NCI-H2081 treated with DMSO at 0.1 percent for 48 hours (cell line): Measurements from ENCODE around the gene CHIT1.
"Not testable (repeated sequence)": the region's sequence is repeated elsewhere in the genome, so short reads cannot be mapped to it uniquely, and the experiment has no call there.

ENCODE experiments used
- DNase-seq: peaks from one replicate; lab custom pipeline; 2025; lab: John Stamatoyannopoulos, UW

Gene CHIT1

DNA sequence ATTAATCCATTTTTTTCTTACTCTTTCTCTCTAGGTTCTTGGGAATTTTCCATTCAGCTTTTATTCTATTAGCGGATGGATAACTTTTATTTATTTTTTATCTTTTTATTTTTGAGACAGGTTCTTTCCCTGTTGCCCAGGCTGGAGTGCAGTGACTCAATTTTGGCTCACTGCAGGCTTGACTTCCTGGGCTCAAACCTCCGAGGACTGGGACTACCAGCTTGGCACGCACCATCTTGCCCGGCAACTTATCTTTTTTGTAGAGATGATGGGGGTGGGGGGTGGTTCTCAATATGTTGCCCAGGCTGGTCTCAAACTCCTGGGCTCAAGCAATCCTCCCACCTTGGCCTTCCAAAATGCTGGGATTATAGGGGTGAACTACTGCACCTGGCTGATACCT lies 36.1 kb upstream of the CHIT1 start:
- no peak for DNase-seq

DNA sequence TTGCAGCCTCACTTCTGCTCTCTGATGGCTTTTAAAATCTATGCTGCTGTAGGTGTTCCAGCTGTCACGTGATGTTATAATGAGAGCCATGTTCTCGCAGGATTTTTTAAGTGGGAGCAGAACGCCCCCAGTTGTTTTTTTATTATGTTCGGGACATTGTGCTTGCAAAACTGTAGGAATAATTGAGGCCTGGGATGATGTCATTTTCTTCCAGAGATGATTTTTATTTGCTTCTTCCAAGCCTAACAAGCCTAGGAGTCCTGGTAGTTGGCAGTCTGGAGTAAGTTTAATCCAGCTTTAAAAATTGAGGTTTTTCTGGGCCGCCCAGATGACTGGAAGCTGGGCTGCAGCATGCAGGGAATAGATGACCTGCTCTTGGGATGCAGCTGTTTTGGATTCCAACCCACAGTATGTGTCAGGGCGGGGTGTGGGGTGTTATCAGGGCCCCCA lies 34.6 kb upstream of the CHIT1 start:
- no peak for DNase-seq

DNA sequence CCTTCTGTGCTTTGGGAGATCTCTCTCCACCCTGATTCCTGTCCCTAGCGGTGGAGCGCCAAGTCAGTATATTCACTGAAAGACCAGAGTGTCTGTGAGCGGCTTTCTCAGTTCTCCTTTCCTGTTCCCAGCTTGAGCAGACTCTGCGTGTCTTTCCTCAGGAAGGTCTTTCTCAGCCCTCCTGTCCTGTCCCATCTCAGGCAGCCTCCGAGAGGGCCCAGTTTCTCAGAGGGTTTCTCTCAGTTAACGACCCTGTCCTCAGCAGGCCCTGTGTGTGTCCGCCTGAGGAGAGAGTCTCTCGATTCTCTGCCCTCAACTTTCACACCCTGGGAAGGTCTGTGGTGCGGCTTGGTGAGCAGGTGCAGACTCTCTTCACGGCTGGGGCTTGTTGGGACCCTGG lies 34.0 kb upstream of the CHIT1 start:
- no peak for DNase-seq

DNA sequence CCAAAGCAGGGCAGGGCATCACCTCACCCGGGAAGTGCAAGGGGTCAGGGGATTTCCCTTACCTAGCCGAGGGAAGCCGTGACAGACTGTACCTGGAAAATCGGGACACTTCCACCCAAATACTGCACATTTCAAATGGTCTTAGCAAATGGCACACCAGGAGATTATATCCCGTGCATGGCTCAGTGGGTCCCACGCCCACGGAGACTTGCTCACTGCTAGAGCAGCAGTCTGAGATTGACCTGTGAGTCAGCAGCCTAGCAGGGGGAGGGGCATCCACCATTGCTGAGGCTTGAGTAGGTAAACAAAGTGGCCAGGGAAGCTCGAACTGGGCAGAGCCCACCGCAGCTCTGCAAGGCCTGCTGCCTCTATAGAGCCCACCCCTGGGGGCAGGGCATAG lies 27.2 kb upstream of the CHIT1 start:
- not testable (repeated sequence) for DNase-seq

DNA sequence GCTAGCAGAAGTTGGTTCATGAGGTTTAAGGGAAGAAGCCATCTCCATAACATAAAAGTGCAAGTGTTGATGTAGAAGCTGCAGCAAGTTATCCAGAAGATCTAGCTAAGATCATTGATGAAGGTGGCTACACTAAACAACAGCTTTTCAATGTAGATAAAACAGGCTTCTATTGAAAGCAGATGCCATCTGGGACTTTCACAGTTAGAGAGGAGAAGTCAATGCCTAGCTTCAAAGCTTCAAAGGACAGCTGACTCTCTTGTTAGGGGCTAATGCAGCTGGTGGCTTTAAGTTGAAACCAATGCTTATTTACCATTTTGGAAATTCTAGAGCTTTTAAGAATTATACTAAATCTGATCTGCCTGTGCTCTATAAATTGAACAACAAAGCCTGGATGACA lies 25.3 kb upstream of the CHIT1 start:
- not testable (repeated sequence) for DNase-seq

DNA sequence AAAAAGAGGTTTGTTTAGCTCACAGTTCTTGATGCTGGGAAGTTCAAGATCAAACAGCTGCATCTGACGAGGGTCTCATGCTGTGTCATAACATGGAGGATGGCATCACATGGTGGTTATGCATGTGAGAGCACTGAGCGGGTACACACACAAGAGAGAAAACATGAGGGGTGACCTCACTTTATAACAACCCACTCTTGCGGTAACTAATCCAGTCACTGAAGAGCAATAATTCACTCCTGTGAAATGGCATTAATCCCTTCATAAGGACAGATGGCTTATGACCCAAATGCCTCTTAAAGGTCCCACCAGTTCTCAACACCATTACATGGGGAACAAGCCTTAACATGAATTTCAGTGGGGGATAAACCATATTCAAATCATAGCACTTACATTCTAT lies 23.2 kb upstream of the CHIT1 start:
- no peak for DNase-seq

DNA sequence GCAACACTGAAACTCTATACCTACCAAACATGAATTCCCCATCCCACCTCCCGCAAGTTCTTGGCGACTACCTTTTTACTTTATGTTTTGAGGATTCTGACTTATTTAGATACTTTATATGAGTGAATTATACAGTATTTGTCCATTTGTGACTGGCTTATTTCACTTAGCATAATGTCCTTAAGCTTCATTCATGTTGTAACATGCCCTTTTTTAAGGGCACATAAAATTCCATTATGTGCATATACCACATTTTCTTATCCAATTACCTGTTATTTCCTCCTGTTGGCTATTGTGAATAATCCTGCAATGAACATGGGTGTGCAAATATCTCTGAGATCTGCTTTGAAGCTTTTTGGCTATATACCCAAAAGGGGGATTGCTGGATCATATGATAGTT lies 22.0 kb upstream of the CHIT1 start:
- no peak for DNase-seq

DNA sequence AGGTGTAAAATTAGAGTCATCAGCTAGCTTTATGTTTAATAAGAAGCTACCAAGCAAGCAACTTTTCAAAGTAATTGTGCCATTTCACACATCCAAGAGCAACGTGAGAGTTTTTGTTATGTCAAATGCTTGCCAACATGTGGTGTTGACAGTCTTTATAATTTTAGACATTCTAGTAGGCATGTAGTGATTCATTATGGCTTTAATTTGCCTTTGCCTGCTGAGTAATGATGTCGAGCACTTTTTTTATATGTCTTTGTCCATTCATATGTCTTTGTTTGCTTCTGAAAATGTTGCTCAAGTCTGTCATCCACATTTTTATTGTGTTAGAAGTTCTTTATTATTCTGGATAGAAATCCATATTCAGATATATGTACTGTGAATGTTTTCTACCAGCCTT lies 21.4 kb upstream of the CHIT1 start:
- no peak for DNase-seq

DNA sequence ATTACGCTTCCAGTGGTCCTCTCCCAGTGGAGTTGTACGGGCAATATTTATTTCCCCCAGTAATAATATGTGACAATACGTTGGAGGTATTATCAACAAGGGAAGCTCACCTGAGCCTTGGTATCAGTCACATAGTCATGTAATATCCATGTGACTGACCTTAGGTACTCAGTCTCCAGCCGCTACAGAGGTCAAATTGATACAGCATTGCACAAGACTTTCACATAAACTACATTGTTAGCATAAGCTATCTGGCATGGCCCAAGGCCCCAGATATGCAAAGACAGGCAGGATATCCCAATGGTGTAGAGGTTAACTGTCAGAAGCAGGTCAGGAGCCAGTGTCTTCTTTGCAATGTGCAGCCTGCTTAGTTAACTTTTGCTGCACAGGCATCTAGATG lies 15.3 kb upstream of the CHIT1 start:
- no peak for DNase-seq

DNA sequence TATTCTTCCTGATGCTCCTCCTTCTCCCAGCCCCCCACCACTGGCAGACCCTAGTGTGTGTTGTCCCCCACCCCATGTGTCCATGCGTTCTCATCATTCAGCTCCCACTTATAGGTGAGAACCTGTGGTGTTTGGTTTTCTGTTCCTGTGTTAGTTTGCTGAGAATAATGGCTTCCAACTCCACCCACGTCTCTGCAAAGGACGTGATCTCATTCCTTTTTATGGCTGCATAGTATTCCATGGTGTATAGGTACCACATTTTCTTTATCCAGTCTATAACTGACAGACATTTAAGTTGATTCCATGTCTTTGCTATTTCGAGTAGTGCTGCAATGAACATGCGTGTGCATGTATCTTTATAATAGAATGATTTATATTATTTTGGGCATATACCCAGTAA lies 12.2 kb upstream of the CHIT1 start:
- not testable (repeated sequence) for DNase-seq

DNA sequence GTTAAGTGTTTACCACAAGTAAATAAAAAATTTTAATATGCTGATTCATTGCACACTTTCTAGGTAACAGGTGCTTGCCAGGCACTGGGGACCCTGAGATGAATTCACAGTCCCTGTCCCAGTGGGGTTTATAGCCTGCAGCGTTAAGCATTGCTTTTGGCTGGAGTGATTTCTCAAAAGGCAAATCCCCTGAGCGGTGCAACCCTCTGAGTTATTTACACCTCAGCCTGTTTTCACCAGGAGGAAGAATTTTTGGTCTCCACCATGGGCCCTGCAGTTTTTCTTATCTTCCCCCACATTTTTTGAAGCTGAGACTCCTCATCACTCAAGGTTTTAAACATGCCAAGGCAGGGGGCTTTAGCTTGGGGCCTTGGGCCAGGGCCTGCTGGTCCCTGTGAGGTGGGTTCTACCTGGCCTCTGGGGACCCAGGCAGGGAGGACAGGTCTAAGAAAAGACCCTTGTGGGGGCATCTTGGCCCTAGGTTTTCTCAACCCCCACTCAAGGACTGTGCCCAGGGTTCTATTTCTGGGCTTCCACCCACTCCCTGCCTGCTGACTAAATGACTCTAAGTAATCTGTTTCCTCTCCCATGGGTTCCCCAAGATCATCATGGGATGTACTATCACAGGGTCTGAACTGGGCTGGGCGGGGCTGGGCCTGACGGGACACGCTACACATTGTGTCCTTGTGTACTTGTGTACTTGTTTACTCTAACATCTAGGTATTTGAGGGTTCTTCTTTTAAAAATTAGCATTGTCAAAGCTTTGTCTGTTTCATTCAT lies 10.2 kb upstream of the CHIT1 start:
- no peak for DNase-seq

DNA sequence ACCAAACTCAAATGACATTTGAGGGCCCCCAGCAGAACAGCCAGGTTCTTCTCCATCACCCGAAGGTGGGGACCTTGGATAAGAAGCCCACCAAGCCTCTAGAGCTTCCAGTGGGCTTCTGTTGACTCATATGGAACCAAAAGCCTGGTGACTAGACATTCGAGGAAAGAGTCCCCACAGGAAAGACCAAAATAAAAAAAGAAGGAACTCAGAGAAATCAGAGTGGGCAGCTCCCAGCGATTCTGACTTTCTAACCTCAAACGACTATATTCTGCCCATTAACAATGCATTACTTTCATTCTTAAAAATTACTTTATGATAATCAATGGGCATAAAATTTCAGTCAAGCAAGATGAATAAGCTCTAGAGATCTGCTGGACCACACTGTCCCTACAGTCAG lies 9.6 kb upstream of the CHIT1 start:
- DNase-seq: no peak

DNA sequence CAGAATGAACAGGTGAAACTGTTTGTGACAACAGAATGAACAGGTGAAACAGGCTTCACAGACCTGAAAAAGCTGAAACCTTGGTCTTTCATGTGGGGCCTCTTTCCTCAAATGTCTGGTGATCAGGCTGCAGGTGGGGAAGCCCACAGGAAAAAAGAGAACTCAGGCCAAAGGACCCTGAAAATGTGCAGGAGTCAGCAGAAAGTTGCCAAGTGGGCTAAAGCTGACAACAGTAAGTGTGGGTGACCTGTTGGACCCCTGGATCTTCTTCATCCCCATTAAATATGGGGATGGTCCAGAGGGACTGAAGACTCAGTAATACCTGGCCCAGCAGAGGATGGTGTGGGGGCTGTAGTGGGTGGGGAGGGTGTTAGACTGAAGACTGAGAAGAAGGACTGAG lies 9.1 kb upstream of the CHIT1 start:
- no peak for DNase-seq

DNA sequence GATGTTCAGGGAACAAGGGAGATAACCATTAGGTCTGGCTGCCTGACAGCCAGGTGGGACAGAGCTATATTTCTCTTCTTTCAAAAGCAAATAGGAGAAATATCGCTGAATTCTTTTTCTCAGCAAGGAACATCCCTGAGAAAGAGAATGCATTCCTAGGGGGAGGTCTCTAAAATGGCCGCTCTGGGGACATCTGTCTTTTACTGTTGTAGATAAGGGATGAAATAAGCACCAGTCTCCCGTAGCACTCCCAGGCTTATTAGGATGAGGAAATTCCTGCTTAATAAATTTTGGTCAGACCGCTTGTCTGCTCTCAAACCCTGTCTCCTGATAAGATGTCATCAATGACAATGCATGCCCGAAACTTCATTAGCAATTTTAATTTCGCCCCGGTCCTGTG lies 5.4 kb upstream of the CHIT1 start:
- not testable (repeated sequence) for DNase-seq

DNA sequence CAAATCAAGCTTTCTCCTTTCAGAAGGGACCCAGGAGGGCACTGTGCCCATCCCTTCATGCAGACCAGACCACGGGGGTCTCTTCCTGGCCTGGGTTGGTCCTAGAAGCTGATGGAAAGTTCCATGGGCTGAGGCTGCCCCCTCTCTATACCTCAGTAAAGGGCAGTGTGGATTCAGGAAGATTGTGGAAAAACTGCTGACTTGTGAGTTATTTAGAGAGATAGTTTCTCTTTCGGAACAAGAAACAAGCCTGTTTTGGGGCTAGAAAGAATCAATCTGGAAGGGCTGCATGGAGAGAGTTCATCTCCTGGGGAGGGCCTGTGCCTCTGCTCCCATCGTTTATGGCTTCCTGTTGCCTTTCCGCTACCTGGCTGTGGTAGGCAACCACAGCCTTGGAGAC lies 803 bp downstream of the CHIT1 start:
- DNase-seq: no peak

DNA sequence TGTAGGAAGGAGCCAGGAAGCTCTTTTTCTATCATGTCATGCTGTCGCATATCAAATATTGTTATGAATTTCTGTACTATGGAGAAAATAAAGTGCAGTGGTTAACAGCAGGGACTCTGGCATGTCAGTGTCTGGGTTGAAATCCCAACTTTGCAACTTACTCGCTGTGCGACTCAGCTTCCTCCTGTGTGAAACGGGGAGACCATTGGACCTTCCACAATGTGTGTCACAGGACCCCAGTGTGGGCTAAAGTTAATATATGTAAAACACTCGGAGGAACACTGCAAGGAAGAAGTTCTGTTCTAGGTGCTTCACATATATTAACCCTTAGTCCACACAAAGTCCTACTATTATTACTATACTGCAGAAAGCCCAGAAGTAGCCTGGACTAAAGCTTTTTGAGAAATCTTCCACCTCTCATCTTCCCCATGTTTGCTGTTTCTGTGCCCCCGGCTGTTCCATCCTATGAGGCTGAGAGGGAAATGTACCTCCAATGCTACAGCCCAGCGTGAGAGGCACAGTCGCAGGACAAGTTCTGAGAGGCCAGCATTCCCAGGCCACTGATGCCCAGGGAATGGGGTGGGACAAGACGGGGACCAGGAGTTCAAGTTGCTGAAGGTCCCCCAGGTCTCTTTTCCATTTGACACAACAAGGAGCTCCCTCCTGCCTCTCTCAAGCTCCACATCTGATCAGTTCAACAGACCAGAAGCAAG lies 1.9 kb downstream of the CHIT1 start:
- no peak for DNase-seq

DNA sequence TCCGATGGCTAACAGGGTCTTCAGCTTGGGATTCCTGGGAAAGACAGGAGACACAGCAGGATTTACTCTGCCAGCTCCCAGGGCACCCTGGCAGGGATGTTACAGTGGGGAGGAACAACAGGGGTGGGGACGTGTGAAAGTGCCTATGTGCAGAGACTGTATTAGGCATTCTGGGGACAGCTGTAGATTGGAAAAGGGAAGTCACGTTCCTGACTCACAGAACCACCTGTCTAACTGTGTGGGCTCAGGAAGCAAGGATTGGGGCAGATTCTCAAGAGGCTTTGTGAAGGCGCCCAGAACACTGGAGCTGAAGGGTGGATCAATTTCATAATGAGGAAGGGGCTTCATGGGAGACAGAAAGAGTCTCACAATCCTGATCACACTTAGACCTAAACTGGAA lies 4.4 kb downstream of the CHIT1 start:
- DNase-seq: no peak

DNA sequence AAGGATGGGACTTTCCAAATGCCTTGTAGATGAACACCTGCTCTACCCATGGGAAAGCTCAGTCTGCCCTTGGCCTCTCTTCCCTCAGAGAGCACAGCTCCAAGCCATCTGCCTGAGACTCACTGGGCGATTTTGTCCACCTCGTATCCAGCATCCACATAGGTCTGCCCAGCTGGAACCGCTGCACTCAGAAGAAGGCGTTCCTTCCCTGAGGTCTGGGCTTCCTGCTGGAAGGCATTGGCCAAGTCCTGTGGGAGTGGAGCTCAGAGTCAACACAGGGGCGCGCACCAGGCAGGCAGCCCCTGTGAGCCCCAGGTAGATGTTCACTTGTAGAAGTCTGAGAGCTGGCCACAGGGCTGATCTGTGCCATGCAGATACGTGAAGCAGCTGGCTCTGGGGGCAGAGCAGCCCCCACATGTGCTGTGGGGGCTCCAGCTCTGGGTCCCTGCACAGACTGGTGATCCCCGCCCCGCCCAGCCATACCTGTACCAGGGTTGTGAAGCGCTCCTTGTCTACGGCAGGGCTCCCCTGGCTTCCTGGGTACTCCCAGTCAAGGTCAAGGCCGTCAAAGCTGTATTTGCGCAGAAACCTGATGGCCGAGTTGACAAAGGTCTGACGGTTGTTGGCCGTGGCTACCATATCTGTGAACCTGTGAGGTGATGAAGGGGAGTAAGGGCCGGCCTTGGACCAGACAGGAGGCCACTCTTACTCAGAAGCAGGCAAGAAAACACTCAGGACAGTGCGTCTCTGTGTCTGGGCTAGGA lies 6.3 kb downstream of the CHIT1 start:
- DNase-seq: no peak

DNA sequence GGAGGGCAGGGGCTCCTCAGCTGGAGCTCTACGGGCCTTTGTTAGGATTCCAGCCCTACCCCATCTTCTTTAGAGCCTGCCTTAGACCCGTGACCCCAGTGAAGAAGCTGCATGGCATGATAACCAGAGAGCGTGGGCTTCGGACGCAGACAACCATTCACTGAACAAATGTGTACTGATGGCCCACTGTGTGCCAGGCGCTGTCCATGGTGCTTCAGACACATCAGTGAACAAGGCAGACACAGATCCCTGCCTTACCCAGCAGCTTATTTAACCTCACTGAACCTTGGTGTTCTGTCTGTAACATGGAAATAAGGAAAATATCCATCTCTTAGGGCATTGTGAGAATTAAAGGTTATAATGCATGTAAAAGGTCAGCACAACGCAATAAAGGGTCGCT lies 9.5 kb downstream of the CHIT1 start:
- DNase-seq: no peak

DNA sequence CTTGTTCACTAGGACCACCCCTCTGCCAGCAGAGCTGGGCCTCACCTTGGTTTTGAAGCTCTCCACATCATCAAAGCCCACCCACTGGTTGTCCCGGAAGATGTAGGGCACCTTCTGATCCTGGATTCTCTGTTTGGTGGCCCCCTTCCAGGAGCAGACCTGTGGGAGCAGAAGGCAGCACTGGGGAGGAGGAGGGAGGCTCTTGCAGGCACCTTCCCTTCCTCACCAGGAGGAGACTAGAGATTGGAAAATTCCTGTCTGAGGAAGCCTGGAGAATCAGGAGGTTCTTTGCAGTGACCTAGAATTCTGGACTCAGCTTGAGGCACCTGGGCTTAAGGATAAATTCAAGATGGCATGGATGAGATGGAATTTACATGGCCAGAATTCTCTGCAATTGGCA lies 10.3 kb downstream of the CHIT1 start:
- no peak for DNase-seq

DNA sequence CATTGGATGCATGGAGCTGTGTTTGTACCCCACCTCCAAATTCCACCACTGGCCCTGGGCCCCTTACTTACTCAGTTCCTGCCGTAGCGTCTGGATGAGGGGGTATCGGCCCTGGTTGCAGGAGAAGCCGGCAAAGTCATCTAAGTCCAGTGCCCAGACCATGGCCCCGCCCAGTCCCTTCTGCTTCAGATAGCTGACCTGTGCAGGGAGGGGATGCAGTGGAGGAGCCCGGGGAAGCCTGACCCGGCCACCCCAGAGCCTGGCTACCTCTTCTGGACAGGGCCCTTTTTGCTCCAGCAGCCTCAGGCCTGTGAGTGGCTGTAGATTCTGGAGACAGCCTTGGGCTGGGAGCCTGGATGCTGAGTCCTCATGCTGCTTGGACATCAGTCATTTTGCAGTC lies 11.8 kb downstream of the CHIT1 start:
- no peak for DNase-seq

DNA sequence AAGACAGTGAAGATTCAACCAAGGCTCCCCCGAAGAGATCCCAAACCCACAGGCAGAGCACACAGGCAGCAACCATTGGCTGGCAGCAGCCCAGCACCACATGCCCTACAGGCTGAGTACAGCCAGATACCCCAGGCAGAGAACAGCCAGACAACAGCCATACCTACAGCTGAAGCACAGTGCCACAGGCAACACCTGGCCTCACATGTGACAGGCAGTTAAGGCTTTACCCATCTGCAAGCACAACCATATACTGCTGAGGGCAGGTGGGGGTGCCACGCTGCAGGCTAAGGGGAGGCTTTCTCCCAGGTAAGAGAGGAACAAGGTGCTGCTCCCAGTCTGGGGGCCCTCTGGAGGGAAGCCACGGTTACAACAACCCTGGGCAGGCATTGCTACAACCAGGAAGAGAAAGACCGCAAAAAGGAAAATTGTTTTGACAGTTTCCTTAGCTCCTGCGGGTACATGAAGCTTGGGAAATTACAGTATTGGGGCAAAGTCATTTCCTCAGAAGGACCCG lies 12.3 kb downstream of the CHIT1 start:
- DNase-seq: no peak
